Breast epithelium (tissue), 4 donors: ENCODE data around the gene EIF2S2. TPM values are rescaled to one million over a fixed set of nuclear protein-coding genes. Genes with fewer than 3 reads are reported as not detected.
"Not testable (repeated sequence)": the region's sequence is repeated elsewhere in the genome, so short reads cannot be mapped to it uniquely, and the experiment has no call there.

Experiments
- DNase-seq, 2 donors: peaks; one replicate each; pipeline ENCODE4 v3.0.0-alpha.2; 2019; ENCODE audit warnings: low spot score in 2 of 2
- H3K27ac ChIP-seq, 2 donors: fragments of 200-600 bp; sonication (generic) in 1 of 2; one replicate each; pipeline ENCODE4 v1.5.1; 2016 to 2019; ENCODE audit warnings: mild to moderate bottlenecking in 1 of 2
- H3K27me3 ChIP-seq, 2 donors: fragments of 200-600 bp; sonication (generic) in 1 of 2; one replicate each; pipeline versions ENCODE4 v1.5.1 to v1.6.0; 2017 to 2019; ENCODE audit warnings: control low read depth in 1 of 2, mild to moderate bottlenecking in 1 of 2
- H3K36me3 ChIP-seq: fragments of 200-600 bp; one replicate; pipeline ENCODE4 v1.5.1; 2019
- H3K4me1 ChIP-seq, 2 donors: fragments of 200-600 bp; sonication (generic); one replicate each; pipeline ENCODE4 v1.5.1; 2016 to 2019; ENCODE audit warnings: control low read depth in 1 of 2
- H3K4me3 ChIP-seq, 3 donors: fragments of 200-600 bp; sonication (generic); 1 replicate in 2 of 3; 2 replicates in 1 of 3; pipeline ENCODE4 v1.5.1; 2016 to 2019; ENCODE audit warnings: mild to moderate bottlenecking in 3 of 3, moderate library complexity in 2 of 3
- H3K9me3 ChIP-seq, 2 donors: fragments of 200-600 bp; sonication (generic) in 1 of 2; one replicate each; pipeline ENCODE4 v1.5.1; 2016 to 2019; ENCODE audit warnings: control low read depth in 1 of 2
- POLR2A ChIP-seq: fragments of 450-650 bp; IDR thresholded peaks from one replicate; pipeline ENCODE4 v1.6.1; 2016; ENCODE audit warnings: antibody characterized with exemption, mild to moderate bottlenecking, moderate library complexity
- POLR2AphosphoS5 ChIP-seq, 3 donors: sonication (generic); formaldehyde crosslinking; IDR thresholded peaks; one replicate each; pipeline ENCODE4 v1.6.1; 2017; ENCODE audit warnings: antibody characterized with exemption in 3 of 3
- intact Hi-C: fragments of 100-400 bp; cut with DNase I; formaldehyde crosslinking; loops from one replicate; pipeline ENCODE4 v1.15.1; 2023; ENCODE audit warnings: low total_unique reads
- total RNA-seq, 3 donors: library from RNA; depleted of rRNA; stranded (reverse); fragments of >200 nt; gene quantifications; one replicate each; pipeline ENCODE4 v1.1.0, GENCODE V29; 2016
- TF ChIP-seq, protein P1 (sequence below), 3 donors: fragments of 450-650 bp; IDR thresholded peaks; one replicate each; pipeline ENCODE4 v1.5.1; 2016 to 2017; ENCODE audit warnings: antibody characterized with exemption in 3 of 3, mild to moderate bottlenecking in 3 of 3, moderate library complexity in 3 of 3

Gene EIF2S2
- total RNA-seq, 3 donors from 2014 or later = 45.6 to 55.4 (median 45.8) TPM

DNA sequence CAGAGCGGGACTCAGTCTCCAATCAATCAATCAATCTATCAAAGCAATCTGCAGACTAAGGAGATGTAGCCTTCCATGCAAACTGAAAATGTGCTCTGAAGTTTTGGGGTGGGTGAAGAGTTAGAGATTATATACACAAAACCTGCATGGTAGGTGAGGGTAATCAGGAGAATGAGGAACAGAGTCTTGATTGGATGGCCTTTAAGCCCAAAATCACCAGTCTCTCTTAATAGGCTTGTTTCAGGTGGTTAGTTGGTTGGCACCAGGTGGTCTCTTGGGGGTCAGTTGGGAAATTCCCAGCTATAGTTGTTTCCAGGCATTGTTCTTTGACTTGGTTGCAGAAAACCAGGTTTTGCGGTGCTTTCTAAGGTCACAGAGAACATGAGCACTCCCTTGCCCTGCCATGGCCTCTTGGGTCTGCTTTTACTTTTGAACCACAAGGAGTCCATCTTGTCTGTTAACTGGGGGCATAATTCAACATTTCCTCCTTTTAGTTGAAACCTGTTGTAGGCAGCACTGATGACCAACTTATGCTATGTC, 33.3 kb upstream of the EIF2S2 start:
- Histone ChIP-seq H3K4me1 (no peaks in the 10 kb centered on the region), H3K27me3 (no peaks in the 10 kb centered on the region), H3K9me3 (no peaks in the 10 kb centered on the region), H3K4me3 (no peak overlapping the region), H3K36me3 (no peaks in the 10 kb centered on the region), H3K27ac (no peak overlapping the region)
- no peak for TF ChIP-seq POLR2A
- TF ChIP-seq, protein P1, sequence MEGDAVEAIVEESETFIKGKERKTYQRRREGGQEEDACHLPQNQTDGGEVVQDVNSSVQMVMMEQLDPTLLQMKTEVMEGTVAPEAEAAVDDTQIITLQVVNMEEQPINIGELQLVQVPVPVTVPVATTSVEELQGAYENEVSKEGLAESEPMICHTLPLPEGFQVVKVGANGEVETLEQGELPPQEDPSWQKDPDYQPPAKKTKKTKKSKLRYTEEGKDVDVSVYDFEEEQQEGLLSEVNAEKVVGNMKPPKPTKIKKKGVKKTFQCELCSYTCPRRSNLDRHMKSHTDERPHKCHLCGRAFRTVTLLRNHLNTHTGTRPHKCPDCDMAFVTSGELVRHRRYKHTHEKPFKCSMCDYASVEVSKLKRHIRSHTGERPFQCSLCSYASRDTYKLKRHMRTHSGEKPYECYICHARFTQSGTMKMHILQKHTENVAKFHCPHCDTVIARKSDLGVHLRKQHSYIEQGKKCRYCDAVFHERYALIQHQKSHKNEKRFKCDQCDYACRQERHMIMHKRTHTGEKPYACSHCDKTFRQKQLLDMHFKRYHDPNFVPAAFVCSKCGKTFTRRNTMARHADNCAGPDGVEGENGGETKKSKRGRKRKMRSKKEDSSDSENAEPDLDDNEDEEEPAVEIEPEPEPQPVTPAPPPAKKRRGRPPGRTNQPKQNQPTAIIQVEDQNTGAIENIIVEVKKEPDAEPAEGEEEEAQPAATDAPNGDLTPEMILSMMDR (IDR thresholded peaks at IDR 0.05) = no peak
- TF ChIP-seq POLR2AphosphoS5 (IDR thresholded peaks at IDR 0.05) = no peak
- DNase-seq = no peak
- intact Hi-C loops = no loop called here

DNA sequence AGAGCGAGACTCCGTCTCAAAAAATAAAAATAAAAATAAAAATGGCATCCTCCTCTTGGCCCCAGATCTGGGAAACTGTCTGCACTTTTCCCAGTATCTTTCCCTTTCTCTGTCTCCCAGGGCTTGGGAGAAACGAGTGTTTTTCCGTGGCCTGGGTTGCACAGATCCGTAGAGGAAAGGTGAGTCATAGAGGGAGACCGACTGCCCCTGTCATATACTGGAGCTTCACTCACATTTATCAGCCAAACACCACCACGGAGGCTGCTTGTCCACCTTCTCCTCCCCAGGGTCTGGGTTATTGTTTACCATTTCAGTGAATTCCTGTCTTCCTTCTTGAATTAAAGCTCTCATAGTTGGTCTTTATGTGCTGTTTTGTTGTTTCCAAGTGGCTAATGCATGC, 31.9 kb upstream of the EIF2S2 start:
- no peaks in the 10 kb centered on the region for H3K9me3 ChIP-seq
- no peak overlapping the region for H3K27ac ChIP-seq
- DNase-seq = no peak
- H3K4me3 ChIP-seq = no peak overlapping the region
- no peaks in the 10 kb centered on the region for H3K36me3 ChIP-seq
- TF ChIP-seq POLR2AphosphoS5 (IDR thresholded peaks at IDR 0.05) (no peak), POLR2A (no peak)
- TF ChIP-seq, protein P1 (IDR thresholded peaks at IDR 0.05) = no peak
- intact Hi-C loops = no loop called here
- H3K27me3 ChIP-seq = no peaks in the 10 kb centered on the region
- no peaks in the 10 kb centered on the region for H3K4me1 ChIP-seq

DNA sequence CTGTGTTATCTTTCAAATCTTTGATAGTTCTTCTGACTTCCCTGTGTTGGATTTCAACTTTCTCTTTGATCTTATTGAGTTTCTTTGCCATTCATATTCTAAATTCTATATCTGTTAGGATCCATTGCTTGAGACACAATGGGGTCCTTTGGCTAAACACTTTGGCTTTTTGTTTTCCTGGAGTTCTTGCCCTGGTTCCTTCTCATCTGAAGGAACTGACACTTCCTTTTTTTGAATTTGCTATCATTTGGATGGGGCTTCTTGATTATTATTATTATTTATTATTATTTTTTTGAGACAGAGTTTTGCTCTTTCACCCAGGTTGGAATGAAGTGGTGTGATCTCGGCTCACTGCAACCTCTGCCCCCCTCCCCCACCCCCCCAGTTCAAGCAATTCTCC, 30.1 kb upstream of the EIF2S2 start:
- intact Hi-C loops = no loop called here
- TF ChIP-seq POLR2A = no peak
- TF ChIP-seq POLR2AphosphoS5 (IDR thresholded peaks at IDR 0.05) = no peak
- TF ChIP-seq, protein P1 (IDR thresholded peaks at IDR 0.05) = no peak

DNA sequence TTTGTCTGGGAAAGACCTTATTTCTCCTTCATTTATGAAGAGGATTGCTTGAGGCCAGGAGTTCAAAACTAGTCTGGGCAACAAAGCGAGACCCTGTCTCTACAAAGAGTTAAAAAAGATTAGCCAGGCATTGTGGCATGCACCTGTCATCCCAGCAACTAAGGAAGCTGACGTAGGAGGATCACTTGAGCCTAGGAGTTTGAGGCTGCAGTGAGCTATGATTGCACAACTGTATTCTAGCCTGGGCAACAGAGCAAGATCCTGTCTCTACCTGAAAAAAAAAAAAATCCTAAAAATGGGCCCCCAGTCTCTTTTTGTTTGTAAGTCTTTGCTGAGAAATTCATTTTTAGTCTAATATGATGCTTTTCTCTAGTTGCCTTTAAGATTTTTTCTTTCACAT, 29.2 kb upstream of the EIF2S2 start:
- Histone ChIP-seq H3K9me3 (no peaks in the 10 kb centered on the region), H3K27me3 (no peaks in the 10 kb centered on the region), H3K4me1 (no peaks in the 10 kb centered on the region), H3K4me3 (no peak overlapping the region), H3K36me3 (no peaks in the 10 kb centered on the region), H3K27ac (no peak overlapping the region)
- no peak for TF ChIP-seq POLR2AphosphoS5 (IDR thresholded peaks at IDR 0.05)
- TF ChIP-seq POLR2A = no peak
- TF ChIP-seq, protein P1 (IDR thresholded peaks at IDR 0.05) = no peak
- no peak for DNase-seq
- intact Hi-C loops = no loop called here

More for the DNA sequence above, 30.1 kb upstream of the EIF2S2 start:
- DNase-seq = no peak
- Histone ChIP-seq H3K4me1 (no peaks in the 10 kb centered on the region), H3K9me3 (no peaks in the 10 kb centered on the region), H3K27me3 (no peaks in the 10 kb centered on the region), H3K27ac (no peak overlapping the region), H3K36me3 (no peaks in the 10 kb centered on the region), H3K4me3 (no peak overlapping the region)

DNA sequence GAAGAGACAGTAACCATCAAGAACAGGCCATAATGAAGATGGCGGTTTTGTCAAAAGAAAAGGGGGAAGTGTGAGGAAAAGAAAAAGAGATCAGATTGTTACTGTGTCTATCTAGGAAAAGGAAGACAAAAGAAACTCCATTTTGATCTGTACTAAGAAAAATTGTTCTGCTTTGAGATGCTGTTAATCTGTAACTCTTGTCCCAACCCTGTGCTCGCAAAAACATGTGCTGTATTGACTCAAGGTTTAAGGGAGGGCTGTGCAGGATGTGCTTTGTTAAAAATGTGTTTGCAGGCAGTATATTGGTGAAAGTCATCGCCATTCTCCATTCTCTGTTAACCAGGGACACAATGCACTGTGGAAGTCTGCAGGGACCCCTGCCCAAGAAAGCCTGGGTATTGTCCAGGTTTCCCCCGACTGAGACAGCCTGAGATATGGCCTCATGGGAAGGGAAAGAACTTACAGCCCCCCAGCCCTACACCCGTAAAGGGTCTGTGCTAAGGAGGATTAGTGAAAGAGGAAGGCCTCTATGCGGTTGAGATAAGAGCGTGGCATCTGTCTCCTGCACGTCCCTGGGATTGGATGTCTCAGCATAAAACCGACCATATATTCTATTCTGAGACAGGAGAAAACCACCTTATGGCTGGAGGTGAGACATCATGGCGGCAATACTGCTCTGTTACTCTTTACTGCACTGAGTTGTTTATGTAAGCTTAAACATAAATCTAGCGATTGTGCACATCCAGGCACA, 23.7 kb upstream of the EIF2S2 start:
- H3K27ac ChIP-seq, H3K4me3 ChIP-seq, H3K36me3 ChIP-seq, H3K27me3 ChIP-seq, DNase-seq, intact Hi-C loops, H3K4me1 ChIP-seq, H3K9me3 ChIP-seq: not testable (repeated sequence)

DNA sequence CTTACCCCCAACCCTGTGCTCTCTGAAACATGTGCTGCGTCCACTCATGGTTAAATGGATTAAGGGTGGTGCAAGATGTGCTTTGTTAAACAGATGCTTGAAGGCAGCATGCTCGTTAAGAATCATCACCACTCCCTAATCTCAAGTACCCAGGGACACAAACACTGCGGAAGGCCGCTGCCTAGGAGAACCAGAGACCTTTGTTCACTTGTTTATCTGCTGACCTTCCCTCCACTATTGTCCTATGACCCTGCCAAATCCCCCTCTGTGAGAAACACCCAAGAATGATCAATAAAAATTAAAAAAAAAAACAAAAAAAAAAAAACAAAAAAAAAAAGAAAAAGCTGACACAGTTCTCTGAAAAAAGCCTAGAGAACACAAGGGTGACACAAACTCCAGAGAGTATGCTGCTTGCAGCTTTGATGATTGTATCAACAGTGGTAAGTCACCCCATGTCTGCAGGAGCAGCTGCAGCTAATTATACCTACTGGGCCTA, 21.4 kb upstream of the EIF2S2 start:
- H3K4me3 ChIP-seq, H3K27ac ChIP-seq, H3K4me1 ChIP-seq, DNase-seq, H3K36me3 ChIP-seq, H3K27me3 ChIP-seq, H3K9me3 ChIP-seq, intact Hi-C loops: not testable (repeated sequence)

DNA sequence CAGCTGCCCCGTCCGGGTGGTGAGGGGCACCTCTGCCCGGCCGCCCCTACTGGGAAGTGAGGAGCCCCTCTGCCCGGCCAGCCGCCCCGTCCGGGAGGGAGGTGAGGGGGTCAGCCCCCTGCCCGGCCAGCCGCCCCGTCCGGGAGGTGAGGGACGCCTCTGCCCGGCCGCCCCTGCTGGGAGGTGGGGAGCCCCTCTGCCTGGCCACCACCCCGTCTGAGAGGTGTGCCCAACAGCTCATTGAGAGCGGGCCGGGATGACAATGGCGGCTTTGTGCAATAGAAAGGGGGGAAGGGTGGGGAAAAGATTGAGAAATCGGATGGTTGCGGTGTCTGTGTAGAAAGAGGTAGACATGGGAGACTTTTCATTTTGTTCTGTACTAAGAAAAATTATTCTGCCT, 20.9 kb upstream of the EIF2S2 start:
- intact Hi-C loops, H3K9me3 ChIP-seq, H3K27ac ChIP-seq, H3K36me3 ChIP-seq, H3K4me1 ChIP-seq, H3K27me3 ChIP-seq: not testable (repeated sequence)
- peak in 1 of 2 donors; percentile 23 for DNase-seq
- peak overlapping the region in 1 of 3 donors; percentile 54 for H3K4me3 ChIP-seq

DNA sequence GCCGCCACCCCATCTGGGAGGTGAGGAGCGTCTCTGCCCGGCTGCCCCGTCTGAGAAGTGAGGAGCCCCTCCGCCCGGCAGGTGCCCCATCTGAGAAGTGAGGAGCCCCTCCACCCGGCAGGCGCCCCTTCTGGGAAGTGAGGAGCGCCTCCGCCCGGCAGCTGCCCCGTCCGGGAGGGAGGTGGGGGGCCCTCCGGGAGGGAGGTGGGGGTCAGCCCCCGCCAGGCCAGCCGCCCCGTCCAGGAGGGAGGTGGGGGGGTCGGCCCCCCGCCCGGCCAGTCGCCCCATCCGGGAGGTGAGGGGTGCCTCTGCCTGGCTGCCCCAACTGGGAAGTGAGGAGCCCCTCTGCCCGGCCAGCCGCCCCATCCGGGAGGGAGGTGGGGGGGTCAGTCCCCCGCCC, 20.4 kb upstream of the EIF2S2 start:
- H3K36me3 ChIP-seq, H3K9me3 ChIP-seq, H3K4me1 ChIP-seq, H3K27ac ChIP-seq, DNase-seq, intact Hi-C loops, H3K27me3 ChIP-seq: not testable (repeated sequence)
- H3K4me3 ChIP-seq = peak overlapping the region in 1 of 3 donors; percentile 54
